KMS-11 (cell line): ENCODE results near the gene INO80E.

Source experiments
- H2AFZ ChIP-seq: fragments of 200-600 bp; sonication (generic); 2 replicates; pipeline ENCODE4 v1.6.1; 2016; ENCODE audit warnings: antibody characterized with exemption, mixed run types, low read depth
- H3K27ac ChIP-seq: fragments of 200-600 bp; sonication (generic); 2 replicates; pipeline ENCODE4 v1.6.1; 2016; ENCODE audit warnings: mild to moderate bottlenecking, mixed run types
- H3K27me3 ChIP-seq: fragments of 200-600 bp; sonication (generic); 2 replicates; pipeline ENCODE4 v1.6.1; 2017; ENCODE audit warnings: mild to moderate bottlenecking, low read depth, mixed run types, moderate library complexity; ENCODE audit not compliant: insufficient read depth
- H3K36me3 ChIP-seq: fragments of 200-600 bp; sonication (generic); 2 replicates; pipeline ENCODE4 v1.6.1; 2017; ENCODE audit warnings: mild to moderate bottlenecking, mixed run types; ENCODE audit not compliant: insufficient read depth
- H3K4me1 ChIP-seq: fragments of 200-600 bp; sonication (generic); 2 replicates; pipeline ENCODE4 v1.6.1; 2016; ENCODE audit warnings: mild to moderate bottlenecking, low read depth, mixed run types; ENCODE audit not compliant: poor library complexity, severe bottlenecking
- H3K4me2 ChIP-seq: fragments of 200-600 bp; sonication (generic); 2 replicates; pipeline ENCODE4 v1.7.0; 2016; ENCODE audit warnings: mild to moderate bottlenecking, mixed run types
- H3K4me3 ChIP-seq: fragments of 200-600 bp; sonication (generic); IDR thresholded peaks from 2 replicates; pipeline ENCODE4 v1.6.1; 2017; ENCODE audit warnings: low read depth, low read length, mixed read lengths; ENCODE audit not compliant: insufficient read depth
- H3K79me2 ChIP-seq: fragments of 200-600 bp; sonication (generic); 2 replicates; pipeline ENCODE4 v1.6.1; 2016; ENCODE audit warnings: low read depth, mixed run types; ENCODE audit not compliant: insufficient read depth
- H3K9ac ChIP-seq: fragments of 200-600 bp; sonication (generic); 2 replicates; pipeline ENCODE4 v1.6.1; 2016; ENCODE audit warnings: mild to moderate bottlenecking, mixed run types
- H4K20me1 ChIP-seq: fragments of 200-600 bp; sonication (generic); 2 replicates; pipeline ENCODE4 v1.6.1; 2016; ENCODE audit warnings: mild to moderate bottlenecking, mixed run types; ENCODE audit not compliant: insufficient read depth
- CTCF ChIP-seq: fragments of 200-600 bp; sonication (generic); conservative IDR thresholded peaks from 2 replicates; pipeline ENCODE4 v1.6.1; 2017; ENCODE audit warnings: low read depth, mild to moderate bottlenecking, antibody characterized with exemption, low read length, moderate library complexity, mixed read lengths

The INO80E gene, protein sequence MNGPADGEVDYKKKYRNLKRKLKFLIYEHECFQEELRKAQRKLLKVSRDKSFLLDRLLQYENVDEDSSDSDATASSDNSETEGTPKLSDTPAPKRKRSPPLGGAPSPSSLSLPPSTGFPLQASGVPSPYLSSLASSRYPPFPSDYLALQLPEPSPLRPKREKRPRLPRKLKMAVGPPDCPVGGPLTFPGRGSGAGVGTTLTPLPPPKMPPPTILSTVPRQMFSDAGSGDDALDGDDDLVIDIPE

GRCh38 chr16:29995911-29996765 is at the start of gene INO80E:
Gene INO80E, plus strand, starts transcription at chr16:29996241. Its CDS starts 70 bp downstream, at chr16:29996311.
- no peaks in the 10 kb centered on the region for H4K20me1 ChIP-seq
- H3K4me3 ChIP-seq = peak within 1 kb of the TSS; percentile 9
- H3K27ac ChIP-seq = peak within 1 kb of the TSS; percentile 100
- H2AFZ ChIP-seq = peak within 1 kb of the TSS; percentile 95
- no peak for TF ChIP-seq CTCF
- H3K27me3 ChIP-seq = no peaks in the 10 kb centered on the region
- peaks cover 10% of the 10 kb centered on the region; the same call in 1 of the 2 replicates for H3K79me2 ChIP-seq
- peak within 1 kb of the TSS; percentile 100 for H3K9ac ChIP-seq
- H3K4me1 ChIP-seq = peaks cover 17% of the 10 kb centered on the region
- H3K4me2 ChIP-seq = peak within 1 kb of the TSS; percentile 93
- no peaks in the 10 kb centered on the region for H3K36me3 ChIP-seq

GRCh38 chr16:29947897-29948296 is 48.1 kb upstream of the INO80E start:
- Histone ChIP-seq H3K79me2 (no peaks in the 10 kb centered on the region), H3K4me2 (no peak overlapping the region), H4K20me1 (no peaks in the 10 kb centered on the region), H3K27ac (no peak overlapping the region), H3K4me3 (no peak overlapping the region), H2AFZ (no peak overlapping the region), H3K36me3 (no peaks in the 10 kb centered on the region), H3K4me1 (no peaks in the 10 kb centered on the region), H3K9ac (no peak overlapping the region), H3K27me3 (no peaks in the 10 kb centered on the region)
- TF ChIP-seq CTCF = no peak

DNA sequence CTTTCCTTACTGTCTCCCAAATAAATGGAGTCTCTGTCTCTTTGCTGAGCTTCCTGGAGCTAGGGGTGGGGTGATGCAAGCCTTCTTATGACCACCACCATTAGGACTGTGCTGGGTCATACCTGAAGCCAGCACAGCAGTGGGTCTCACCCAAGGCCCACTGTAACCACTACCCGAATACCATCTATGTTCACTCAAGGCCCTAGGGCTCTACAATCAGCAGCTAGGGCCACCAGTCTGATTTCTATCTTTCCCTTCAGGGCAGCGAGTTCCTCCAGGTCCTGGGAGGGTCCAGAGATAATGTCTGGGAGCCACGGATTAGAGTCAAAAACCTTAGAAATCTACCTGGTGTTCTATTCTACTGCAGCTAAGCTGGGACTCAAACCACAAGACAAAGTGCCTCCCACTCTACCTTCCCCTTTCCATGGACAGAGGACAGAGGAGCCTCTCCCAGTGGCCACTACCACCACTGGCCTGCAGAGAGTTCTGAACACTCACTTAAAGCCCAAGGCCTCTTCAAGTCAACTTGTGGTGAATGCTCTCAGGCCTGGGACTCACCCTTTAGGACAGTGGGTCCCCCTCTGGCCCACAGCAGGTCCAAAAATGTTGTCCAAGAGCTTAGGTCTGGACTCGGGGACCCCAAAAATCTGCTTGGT is 45.1 kb upstream of the INO80E start:
- Histone ChIP-seq H3K79me2 (no peaks in the 10 kb centered on the region), H3K4me1 (no peaks in the 10 kb centered on the region), H3K36me3 (no peaks in the 10 kb centered on the region), H4K20me1 (no peaks in the 10 kb centered on the region), H3K4me2 (no peak overlapping the region), H3K27me3 (no peaks in the 10 kb centered on the region), H3K4me3 (no peak overlapping the region), H3K27ac (no peak overlapping the region), H2AFZ (no peak overlapping the region), H3K9ac (no peak overlapping the region)
- TF ChIP-seq CTCF = no peak

GRCh38 chr16:29951625-29952365 is 44.2 kb upstream of the INO80E start:
- Histone ChIP-seq H3K4me3 (no peak overlapping the region), H4K20me1 (no peaks in the 10 kb centered on the region), H3K27ac (no peak overlapping the region), H3K36me3 (no peaks in the 10 kb centered on the region), H3K9ac (no peak overlapping the region), H3K4me1 (no peaks in the 10 kb centered on the region), H2AFZ (no peak overlapping the region), H3K4me2 (no peak overlapping the region), H3K79me2 (no peaks in the 10 kb centered on the region), H3K27me3 (no peaks in the 10 kb centered on the region)
- TF ChIP-seq CTCF = no peak
